H1 (cell line): Measurements from ENCODE around the gene MRC2.

Experiments used
- EZH2 ChIP-seq: fragments of 200-600 bp; sonication (generic); IDR thresholded peaks from 2 replicates; pipeline ENCODE4 v1.7.1; 2012; ENCODE audit warnings: low read depth, mild to moderate bottlenecking, moderate library complexity, low read length, inconsistent platforms; ENCODE audit not compliant: severe bottlenecking
- POLR2A ChIP-seq, 2 experiments: IDR thresholded peaks; 1 replicate in 1 of 2; 2 replicates in 1 of 2; pipeline ENCODE4 v1.6.1; 2011; ENCODE audit warnings: low read depth in 2 of 2, low read length in 2 of 2, mild to moderate bottlenecking in 2 of 2; ENCODE audit errors: control extremely low read depth in 1 of 2
- POLR2AphosphoS5 ChIP-seq: IDR thresholded peaks from 2 replicates; pipeline ENCODE4 v1.6.1; 2011; ENCODE audit warnings: low read depth, low read length
- POU5F1 ChIP-seq: IDR thresholded peaks from 2 replicates; pipeline ENCODE4 v1.6.1; 2011; ENCODE audit warnings: low read depth, mild to moderate bottlenecking, low read length, moderate library complexity
- RFX5 ChIP-seq: IDR thresholded peaks from 2 replicates; pipeline ENCODE4 v1.6.1; 2011; ENCODE audit warnings: low read depth, low read length, improper control_type of control experiment, borderline replicate concordance
- RNF2 ChIP-seq: fragments of 200-900, 300-1000 bp; sonication (generic); IDR thresholded peaks from 2 replicates; pipeline ENCODE4 v1.7.1; 2016; ENCODE audit warnings: borderline replicate concordance, low read depth, mild to moderate bottlenecking, antibody characterized with exemption, low read length; ENCODE audit not compliant: poor library complexity, severe bottlenecking; ENCODE audit errors: missing control alignments
- RXRA ChIP-seq: IDR thresholded peaks from 2 replicates; pipeline ENCODE4 v1.6.1; 2011; ENCODE audit warnings: low read depth, mild to moderate bottlenecking, low read length, moderate library complexity; ENCODE audit not compliant: insufficient read depth
- TEAD4 ChIP-seq: IDR thresholded peaks from 2 replicates; pipeline ENCODE4 v1.6.1; 2012; ENCODE audit warnings: low read depth, low read length, inconsistent platforms, mixed read lengths
- TF ChIP-seq, protein P1 (sequence below): IDR thresholded peaks from 2 replicates; pipeline ENCODE4 v1.6.1; 2012; ENCODE audit warnings: low read length, inconsistent platforms
- TF ChIP-seq, protein P2 (sequence below), 3 experiments: IDR thresholded peaks; 1 replicate in 2 of 3; 2 replicates in 1 of 3; pipeline versions ENCODE4 v1.5.1 to v1.6.1; 2011; ENCODE audit warnings: low read length in 3 of 3, mild to moderate bottlenecking in 3 of 3, inconsistent platforms in 2 of 3, low read depth in 1 of 3, moderate library complexity in 1 of 3; ENCODE audit not compliant: insufficient read depth in 1 of 3; ENCODE audit errors: control extremely low read depth in 1 of 3
- TF ChIP-seq, protein P3 (sequence below): IDR thresholded peaks from 2 replicates; pipeline ENCODE4 v1.6.1; 2011; ENCODE audit warnings: low read length, improper control_type of control experiment

DNA sequence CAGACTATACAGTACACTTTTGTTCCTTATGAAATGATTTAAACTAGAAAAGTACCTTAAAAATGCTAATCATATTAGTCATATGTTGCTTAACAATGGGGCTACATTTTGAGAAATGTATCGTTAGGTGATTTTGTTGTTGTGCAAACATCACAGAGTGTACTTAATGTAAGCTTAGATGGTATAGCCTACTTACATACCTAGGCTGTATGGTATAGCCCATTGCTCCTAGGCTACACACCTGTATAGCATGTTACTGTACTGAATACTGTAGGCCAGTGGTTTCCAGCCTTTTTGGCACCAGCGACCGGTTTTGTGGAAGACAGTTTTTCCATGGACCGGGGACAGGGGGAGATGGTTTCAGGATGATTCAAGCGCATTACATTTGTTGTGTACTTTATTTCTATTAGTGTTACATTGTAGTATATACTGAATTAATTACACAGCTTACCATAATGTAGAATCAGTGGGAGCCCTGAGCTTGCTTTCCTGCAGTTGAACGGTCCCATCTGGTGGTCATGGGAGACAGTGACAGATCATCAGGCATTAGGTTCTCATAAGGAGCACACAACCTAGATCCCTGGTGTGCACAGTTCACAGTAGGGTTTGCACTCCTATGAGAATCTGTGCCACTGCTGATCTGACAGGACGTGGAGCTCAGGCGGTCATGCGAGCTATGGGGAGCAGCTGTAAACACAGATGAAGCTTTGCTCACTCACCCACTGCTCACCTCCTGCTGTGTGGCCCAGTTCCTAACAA is 35.0 kb upstream of the MRC2 start:
- TF ChIP-seq POLR2AphosphoS5, result no peak; the same call in 1 of the 2 replicates
- TF ChIP-seq EZH2, result no peak
- TF ChIP-seq, protein P1, sequence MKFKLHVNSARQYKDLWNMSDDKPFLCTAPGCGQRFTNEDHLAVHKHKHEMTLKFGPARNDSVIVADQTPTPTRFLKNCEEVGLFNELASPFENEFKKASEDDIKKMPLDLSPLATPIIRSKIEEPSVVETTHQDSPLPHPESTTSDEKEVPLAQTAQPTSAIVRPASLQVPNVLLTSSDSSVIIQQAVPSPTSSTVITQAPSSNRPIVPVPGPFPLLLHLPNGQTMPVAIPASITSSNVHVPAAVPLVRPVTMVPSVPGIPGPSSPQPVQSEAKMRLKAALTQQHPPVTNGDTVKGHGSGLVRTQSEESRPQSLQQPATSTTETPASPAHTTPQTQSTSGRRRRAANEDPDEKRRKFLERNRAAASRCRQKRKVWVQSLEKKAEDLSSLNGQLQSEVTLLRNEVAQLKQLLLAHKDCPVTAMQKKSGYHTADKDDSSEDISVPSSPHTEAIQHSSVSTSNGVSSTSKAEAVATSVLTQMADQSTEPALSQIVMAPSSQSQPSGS, result no peak
- TF ChIP-seq POLR2A (IDR thresholded peaks at IDR 0.05; ENCODE audit: control extremely low read depth in 1 of 2, low read depth in 2 of 2, low read length in 2 of 2), result no peak; a peak in 1 of 3 replicates
- TF ChIP-seq POU5F1, result no peak
- no peak for TF ChIP-seq RNF2
- TF ChIP-seq, protein P2, sequence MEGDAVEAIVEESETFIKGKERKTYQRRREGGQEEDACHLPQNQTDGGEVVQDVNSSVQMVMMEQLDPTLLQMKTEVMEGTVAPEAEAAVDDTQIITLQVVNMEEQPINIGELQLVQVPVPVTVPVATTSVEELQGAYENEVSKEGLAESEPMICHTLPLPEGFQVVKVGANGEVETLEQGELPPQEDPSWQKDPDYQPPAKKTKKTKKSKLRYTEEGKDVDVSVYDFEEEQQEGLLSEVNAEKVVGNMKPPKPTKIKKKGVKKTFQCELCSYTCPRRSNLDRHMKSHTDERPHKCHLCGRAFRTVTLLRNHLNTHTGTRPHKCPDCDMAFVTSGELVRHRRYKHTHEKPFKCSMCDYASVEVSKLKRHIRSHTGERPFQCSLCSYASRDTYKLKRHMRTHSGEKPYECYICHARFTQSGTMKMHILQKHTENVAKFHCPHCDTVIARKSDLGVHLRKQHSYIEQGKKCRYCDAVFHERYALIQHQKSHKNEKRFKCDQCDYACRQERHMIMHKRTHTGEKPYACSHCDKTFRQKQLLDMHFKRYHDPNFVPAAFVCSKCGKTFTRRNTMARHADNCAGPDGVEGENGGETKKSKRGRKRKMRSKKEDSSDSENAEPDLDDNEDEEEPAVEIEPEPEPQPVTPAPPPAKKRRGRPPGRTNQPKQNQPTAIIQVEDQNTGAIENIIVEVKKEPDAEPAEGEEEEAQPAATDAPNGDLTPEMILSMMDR (IDR thresholded peaks at IDR 0.05; ENCODE audit: control extremely low read depth in 1 of 3, insufficient read depth in 1 of 3, low read depth in 1 of 3, low read length in 3 of 3), result no peak
- TF ChIP-seq, protein P3, sequence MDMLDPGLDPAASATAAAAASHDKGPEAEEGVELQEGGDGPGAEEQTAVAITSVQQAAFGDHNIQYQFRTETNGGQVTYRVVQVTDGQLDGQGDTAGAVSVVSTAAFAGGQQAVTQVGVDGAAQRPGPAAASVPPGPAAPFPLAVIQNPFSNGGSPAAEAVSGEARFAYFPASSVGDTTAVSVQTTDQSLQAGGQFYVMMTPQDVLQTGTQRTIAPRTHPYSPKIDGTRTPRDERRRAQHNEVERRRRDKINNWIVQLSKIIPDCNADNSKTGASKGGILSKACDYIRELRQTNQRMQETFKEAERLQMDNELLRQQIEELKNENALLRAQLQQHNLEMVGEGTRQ, result no peak
- TF ChIP-seq TEAD4, result no peak
- TF ChIP-seq RFX5, result no peak
- no peak for TF ChIP-seq RXRA
